ENCODE results near the gene SPATA17. TPM values are rescaled to one million over a fixed set of nuclear protein-coding genes. Genes with fewer than 3 reads are reported as not detected.

The SPATA17 gene, protein sequence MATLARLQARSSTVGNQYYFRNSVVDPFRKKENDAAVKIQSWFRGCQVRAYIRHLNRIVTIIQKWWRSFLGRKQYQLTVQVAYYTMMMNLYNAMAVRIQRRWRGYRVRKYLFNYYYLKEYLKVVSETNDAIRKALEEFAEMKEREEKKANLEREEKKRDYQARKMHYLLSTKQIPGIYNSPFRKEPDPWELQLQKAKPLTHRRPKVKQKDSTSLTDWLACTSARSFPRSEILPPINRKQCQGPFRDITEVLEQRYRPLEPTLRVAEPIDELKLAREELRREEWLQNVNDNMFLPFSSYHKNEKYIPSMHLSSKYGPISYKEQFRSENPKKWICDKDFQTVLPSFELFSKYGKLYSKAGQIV
- total RNA-seq (2021; fragmentation: NEBNext Ultra II Directional; extraction: Animal tissue kit (Norgen Biotek cat#: 25700)), result 0.48 and 0.69 TPM in 2 replicates
- 0.09 and 0.17 TPM in 2 replicates for polyA plus RNA-seq (2011; rRNA removed)
- 0.39 TPM for polyA plus RNA-seq (2011; cell fraction: cytosol; rRNA removed)
- 0.21 TPM for polyA plus RNA-seq (2011; cell fraction: nucleus; rRNA removed)
- polyA plus RNA-seq (2012, experiment 1 of 2), result 0.19 to 0.48 TPM (median 0.40 TPM) in 4 replicates
- not detected for polyA plus RNA-seq (2012, experiment 2 of 2)
- 0.63 TPM for polyA plus RNA-seq (2013, experiment 1 of 2)
- 0.35 TPM for polyA plus RNA-seq (2013, experiment 2 of 2)
- 0.32 and 0.41 TPM in 2 replicates for polyA minus RNA-seq (2011; rRNA and poly(A)+ RNA removed)
- not detected for polyA minus RNA-seq (2011; cell fraction: cytosol; rRNA and poly(A)+ RNA removed)
- polyA minus RNA-seq (2011; cell fraction: nucleus; rRNA and poly(A)+ RNA removed), result 0.40 TPM
- long read RNA-seq, experiment 1, partial matches to known transcripts, result 1 of 1 reads
- long read RNA-seq, experiment 1, other reads (novel, unspliced or antisense), result 0 of 1 reads
- long read RNA-seq, experiment 2, partial matches to known transcripts, result 0 of 2 reads
- long read RNA-seq, experiment 2, other reads (novel, unspliced or antisense), result 2 of 2 reads

DNA sequence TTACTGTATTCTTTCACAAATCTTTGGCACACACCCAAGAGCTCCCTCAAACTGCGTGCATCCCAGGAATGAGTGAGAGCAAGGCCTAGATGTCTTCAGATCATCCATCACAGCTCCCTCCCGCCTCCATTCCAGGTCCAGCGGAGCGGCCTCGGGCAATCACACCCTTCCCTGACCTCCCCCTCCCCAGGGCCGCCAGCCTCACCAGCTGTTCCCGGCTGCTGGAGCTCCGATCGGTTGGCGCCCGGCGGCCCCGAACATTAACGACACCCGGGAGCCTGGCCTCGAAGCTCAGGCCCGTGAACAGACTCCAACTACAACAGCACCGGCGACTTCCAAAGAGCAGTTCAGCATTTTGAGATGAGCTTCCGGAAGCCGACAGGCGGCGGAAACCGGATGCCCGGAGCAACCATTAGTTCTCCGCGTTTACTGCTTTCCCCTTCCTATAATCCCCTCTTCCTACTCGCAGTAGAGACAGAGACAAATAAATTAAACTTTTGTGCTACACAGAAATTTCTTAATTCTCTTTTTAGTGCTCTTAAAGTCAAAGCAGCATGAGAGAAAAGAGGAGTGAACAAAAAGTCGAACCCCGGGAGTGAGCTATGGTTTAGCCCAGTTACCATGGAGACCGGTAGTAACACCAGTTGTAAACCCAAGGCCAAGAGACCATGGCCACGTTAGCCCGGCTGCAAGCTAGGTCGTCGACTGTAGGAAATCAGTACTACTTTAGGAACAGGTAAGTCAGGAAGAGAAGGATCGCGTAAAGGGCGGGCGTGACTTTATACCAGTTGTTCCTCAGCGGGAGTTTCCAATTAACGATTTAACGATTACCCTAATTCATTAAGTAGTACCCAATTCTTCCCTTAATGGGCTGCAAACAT, at the start of gene SPATA17, which contains the start of gene GPATCH2:
Gene SPATA17, plus strand, starts transcription at position 634 of the 881 bp plus-strand sequence. Its CDS starts 35 bp downstream, at position 669.
Gene GPATCH2, minus strand, starts transcription at position 380 of the 881 bp plus-strand sequence. Its CDS starts 119 bp downstream, at position 261.
- no peak within 1 kb of the TSS for H3K4ac ChIP-seq (replicated peaks; ENCODE audit: insufficient read length, low read depth, low read length)
- peak within 1 kb of the TSS; percentile 68 to 73 for H3K4me2 ChIP-seq (ENCODE audit: insufficient read depth in 1 of 2, low read depth in 2 of 2, low read length in 2 of 2)
- no peak within 1 kb of the TSS for H3K23ac ChIP-seq (ENCODE audit: insufficient read length)
- ChIA-PET POLR2A (ENCODE audit: partially characterized antibody) (interaction anchor here (0.9 to 1.5 kb wide), 3 partner anchors 12 to 813 kb away, joined by 3 to 4 read pairs (median 3); no protein-coding TSS in a partner anchor), CTCF (ENCODE audit: partially characterized antibody) (interaction anchor here (0.8 to 1.0 kb wide), 2 partner anchors 9 to 11 kb away, joined by 3 read pairs; no protein-coding TSS in a partner anchor)
- H2BK20ac ChIP-seq (ENCODE audit: low read length), result no peak within 1 kb of the TSS
- H4K91ac ChIP-seq (replicated peaks; ENCODE audit: insufficient read length, low read length), result no peak within 1 kb of the TSS
- DNase-seq (ENCODE audit: low read depth in 1 of 2, low spot score in 2 of 2) (peak; percentile 44 to 72), FAIRE-seq (peak; percentile 7)
- peak within 1 kb of the TSS; percentile 99 for H2AFZ ChIP-seq (ENCODE audit: low read length)
- peak within 1 kb of the TSS; percentile 95 for H3K27ac ChIP-seq (ENCODE audit: low read depth, low read length)
- H3K9ac ChIP-seq (replicated peaks in 1 of 4; ENCODE audit: extremely low read depth in 1 of 4, low read depth in 3 of 4, low read length in 3 of 4), result peak within 1 kb of the TSS; percentile 79 to 97 (median 89)
- no peak within 1 kb of the TSS for H3K14ac ChIP-seq (ENCODE audit: insufficient read length)
- peak within 1 kb of the TSS; percentile 57; the same call in 1 of the 2 replicates for H2BK5ac ChIP-seq (ENCODE audit: low read depth, low read length)
- H3K27me3 ChIP-seq (replicated peaks in 1 of 4; ENCODE audit: control insufficient read depth in 3 of 4, extremely low read depth in 1 of 4, insufficient read depth in 3 of 4, low read length in 3 of 4), result no peaks in the 10 kb centered on the region
- peak within 1 kb of the TSS; percentile 65 for H4K5ac ChIP-seq (ENCODE audit: insufficient read length, low read depth, low read length)
- no peak within 1 kb of the TSS for H2AK5ac ChIP-seq (ENCODE audit: low read depth, low read length)
- peak within 1 kb of the TSS; percentile 33; the same call in 1 of the 2 replicates for H3K18ac ChIP-seq (ENCODE audit: extremely low read depth, low read length)
- no peak within 1 kb of the TSS for H2BK15ac ChIP-seq (ENCODE audit: low read length)
- H4K20me1 ChIP-seq (replicated peaks in 1 of 2; ENCODE audit: control insufficient read depth in 1 of 2, insufficient read depth in 2 of 2, low read length in 2 of 2), result no peaks in the 10 kb centered on the region
- peak within 1 kb of the TSS; percentile 51; the same call in 1 of the 2 replicates for H2BK12ac ChIP-seq (ENCODE audit: low read depth, low read length)
- H3K4me1 ChIP-seq (replicated peaks in 1 of 4; ENCODE audit: control insufficient read depth in 3 of 4, insufficient read depth in 4 of 4, low read length in 3 of 4), result peaks cover 0 to 3% (median 0%) of the 10 kb centered on the region in 4 experiments; a peak in 2 of 7 replicates
- H3K36me3 ChIP-seq (ENCODE audit: control insufficient read depth in 2 of 4, insufficient read depth in 4 of 4, low read length in 3 of 4), result no peaks in the 10 kb centered on the region
- H3K9me3 ChIP-seq (ENCODE audit: insufficient read depth in 2 of 2, low read depth in 1 of 2, low read length in 1 of 2), result no peaks in the 10 kb centered on the region
- H2BK120ac ChIP-seq (replicated peaks; ENCODE audit: low read depth, low read length), result no peak within 1 kb of the TSS
- peaks cover 0 to 46% of the 10 kb centered on the region in 2 experiments; a peak in 2 of 4 replicates for H3K79me2 ChIP-seq (ENCODE audit: control insufficient read depth in 1 of 2, insufficient read depth in 2 of 2, low read length in 2 of 2)
- H3K56ac ChIP-seq (replicated peaks; ENCODE audit: insufficient read length, low read depth, low read length), result peak within 1 kb of the TSS; percentile 33
- H3K23me2 ChIP-seq (ENCODE audit: low read depth, low read length), result peaks cover 2% of the 10 kb centered on the region
- peak within 1 kb of the TSS; percentile 76 to 91 (median 86) for H3K4me3 ChIP-seq (ENCODE audit: extremely low read depth in 1 of 4, insufficient read depth in 2 of 4, low read depth in 3 of 4, low read length in 4 of 4)
- H4K8ac ChIP-seq (ENCODE audit: extremely low read depth, insufficient read depth, low read length), result peak within 1 kb of the TSS; percentile 98; the same call in 1 of the 2 replicates
- H3K79me1 ChIP-seq (ENCODE audit: low read depth, low read length), result no peaks in the 10 kb centered on the region
- WGBS, 2 experiments (ENCODE audit: extremely low coverage in 1 of 2, insufficient coverage in 1 of 2, insufficient read length in 1 of 2, insufficient replicate concordance in 2 of 2, low coverage in 1 of 2, low lambda C conversion rate in 2 of 2, missing lambda C conversion rate in 1 of 2), result 1% methylated on average over 42 of the region's 42 CpGs; no CpG with 5 or more reads in 1 of the 2 experiments
- TF ChIP-seq ASH2L (IDR thresholded peaks at IDR 0.05; ENCODE audit: low read length) (peak; percentile 100), RFX5 (IDR thresholded peaks at IDR 0.05; ENCODE audit: borderline replicate concordance, low read depth, low read length) (no peak), KDM1A (IDR thresholded peaks at IDR 0.05; ENCODE audit: borderline replicate concordance, low read length) (no peak), SIX5 (IDR thresholded peaks at IDR 0.05; ENCODE audit: low read depth, low read length) (peak; percentile 52)
- TF ChIP-seq, protein P1, sequence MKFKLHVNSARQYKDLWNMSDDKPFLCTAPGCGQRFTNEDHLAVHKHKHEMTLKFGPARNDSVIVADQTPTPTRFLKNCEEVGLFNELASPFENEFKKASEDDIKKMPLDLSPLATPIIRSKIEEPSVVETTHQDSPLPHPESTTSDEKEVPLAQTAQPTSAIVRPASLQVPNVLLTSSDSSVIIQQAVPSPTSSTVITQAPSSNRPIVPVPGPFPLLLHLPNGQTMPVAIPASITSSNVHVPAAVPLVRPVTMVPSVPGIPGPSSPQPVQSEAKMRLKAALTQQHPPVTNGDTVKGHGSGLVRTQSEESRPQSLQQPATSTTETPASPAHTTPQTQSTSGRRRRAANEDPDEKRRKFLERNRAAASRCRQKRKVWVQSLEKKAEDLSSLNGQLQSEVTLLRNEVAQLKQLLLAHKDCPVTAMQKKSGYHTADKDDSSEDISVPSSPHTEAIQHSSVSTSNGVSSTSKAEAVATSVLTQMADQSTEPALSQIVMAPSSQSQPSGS (IDR thresholded peaks at IDR 0.05; ENCODE audit: low read length), result no peak

All from H1 (cell line).